ENCODE measurements around the gene DGKI.

Gene DGKI

DNA sequence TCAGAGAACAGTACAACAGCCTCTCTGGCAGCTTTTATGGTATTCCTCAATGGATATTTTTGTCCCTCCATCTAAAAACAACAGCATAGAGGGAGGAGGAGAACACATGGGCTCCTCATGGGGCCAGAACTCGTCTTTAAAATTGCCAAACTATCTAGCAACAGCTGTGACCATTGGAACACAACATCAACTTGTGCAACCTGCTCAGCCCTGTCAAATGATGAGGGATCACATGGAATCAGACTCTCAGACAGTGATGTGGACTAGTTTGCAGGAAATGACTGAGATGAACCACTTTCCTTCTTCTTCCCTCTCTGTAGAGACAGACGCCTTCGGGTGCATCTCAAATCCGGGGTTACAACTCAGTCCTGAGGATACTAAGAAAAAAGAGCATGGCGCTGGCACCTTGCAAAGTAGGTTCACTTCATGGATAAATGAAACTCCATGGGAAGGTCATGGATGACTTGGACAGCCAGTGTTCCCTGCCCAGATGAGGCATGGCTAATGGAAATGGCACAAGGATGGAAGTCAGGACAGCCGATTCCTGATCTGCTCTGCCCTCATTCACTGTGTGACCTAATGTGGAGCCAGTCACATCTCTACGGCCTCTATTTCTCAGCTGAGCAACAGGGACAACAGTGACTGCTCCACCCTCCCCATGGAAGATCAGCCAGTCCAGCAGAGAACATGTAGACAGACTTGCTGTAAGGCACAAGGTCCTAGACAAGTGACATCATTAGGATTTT lies 24.6 kb upstream of the DGKI start:
- no peak for ATAC-seq

DNA sequence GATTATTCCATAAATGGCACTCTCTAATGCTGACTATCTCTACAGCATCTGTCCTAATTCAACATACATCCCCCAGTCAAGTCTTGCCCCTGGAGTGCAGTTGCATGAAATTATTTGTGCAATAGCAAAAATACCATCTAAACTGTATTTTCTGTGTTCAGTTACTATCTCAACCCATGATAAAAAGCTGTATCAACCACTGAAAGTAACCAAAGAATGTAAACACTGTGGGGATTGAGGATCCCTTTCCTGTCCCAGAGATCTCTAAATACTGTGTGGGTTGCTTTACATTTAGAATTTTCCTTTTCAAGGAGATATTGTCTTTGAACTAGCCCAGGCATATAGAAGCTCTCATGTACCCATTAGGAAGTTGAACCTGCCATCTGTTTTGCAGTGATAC lies 23.9 kb upstream of the DGKI start:
- ATAC-seq: no peak

DNA sequence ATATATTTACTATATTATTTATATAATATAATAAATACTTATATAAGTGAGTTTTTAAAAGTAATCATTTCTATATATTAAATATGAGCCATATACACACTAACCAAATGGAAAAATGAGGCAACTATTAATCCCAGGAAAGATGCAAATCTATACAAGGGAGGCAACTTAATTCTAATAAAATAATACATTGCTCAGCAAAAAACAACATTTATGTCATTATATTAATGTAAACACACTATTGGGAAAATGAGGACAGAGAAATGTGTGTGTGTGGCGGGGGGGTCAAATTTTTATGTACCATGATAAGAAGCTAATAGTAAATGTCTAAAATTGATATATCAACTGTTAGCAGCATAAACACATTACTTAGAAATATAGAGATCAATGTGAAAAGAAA lies 23.3 kb upstream of the DGKI start:
- ATAC-seq: no peak

DNA sequence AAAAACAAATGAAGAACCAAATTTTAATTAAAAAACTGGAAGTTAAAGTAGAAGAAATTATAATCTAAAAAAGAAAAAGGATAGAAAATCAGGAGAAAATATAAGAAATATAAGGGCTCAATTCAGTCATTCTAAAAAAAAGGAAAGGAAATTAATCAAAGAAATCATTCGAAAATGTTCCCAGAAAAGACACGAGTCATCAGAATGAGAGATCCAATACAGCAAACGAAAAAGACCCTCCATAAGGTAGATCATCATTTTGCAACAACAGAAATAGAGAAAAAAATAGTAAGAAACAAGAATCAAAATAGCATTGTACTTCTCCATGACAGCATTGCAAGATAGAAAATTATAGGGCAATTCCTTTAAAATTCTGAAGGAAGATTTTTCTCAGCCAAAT lies 22.5 kb upstream of the DGKI start:
- ATAC-seq: no peak

DNA sequence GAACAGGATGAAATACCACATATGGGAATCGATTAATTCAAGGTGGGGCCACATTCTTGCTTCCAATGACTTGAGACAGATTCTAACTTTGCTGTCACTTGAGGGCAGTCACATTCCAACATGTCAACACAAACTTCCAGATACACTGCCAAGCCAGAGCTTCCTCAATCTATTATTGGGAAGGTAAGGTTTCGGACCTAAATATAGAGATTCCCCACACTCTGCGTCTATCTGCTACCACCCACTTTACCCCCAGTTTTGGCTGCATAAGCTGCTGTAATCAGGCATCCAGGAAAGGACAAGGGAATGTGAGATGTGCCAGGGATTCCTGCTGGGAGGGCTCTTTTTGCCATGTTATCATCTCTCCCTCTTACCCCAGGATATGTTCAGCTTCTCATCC lies 20.5 kb upstream of the DGKI start:
- ATAC-seq: no peak

DNA sequence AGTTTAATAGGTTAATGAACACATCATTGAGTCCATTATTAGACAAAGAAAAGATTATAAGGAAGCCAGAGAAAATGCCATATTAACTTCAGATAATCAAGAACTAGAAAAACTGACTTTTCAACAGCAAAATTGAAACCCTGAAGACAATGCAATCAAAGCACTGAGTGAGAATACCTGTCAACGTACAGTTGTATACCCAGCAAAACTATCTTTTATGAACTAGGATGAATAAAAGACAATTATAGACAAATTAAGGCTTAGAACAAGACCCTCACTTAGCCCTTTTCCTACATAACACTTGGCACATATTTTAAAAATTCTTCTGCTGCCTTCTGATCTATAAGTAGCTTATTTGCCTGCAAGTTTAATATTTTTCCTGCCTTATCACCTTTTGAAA lies 19.0 kb upstream of the DGKI start:
- ATAC-seq: no peak

DNA sequence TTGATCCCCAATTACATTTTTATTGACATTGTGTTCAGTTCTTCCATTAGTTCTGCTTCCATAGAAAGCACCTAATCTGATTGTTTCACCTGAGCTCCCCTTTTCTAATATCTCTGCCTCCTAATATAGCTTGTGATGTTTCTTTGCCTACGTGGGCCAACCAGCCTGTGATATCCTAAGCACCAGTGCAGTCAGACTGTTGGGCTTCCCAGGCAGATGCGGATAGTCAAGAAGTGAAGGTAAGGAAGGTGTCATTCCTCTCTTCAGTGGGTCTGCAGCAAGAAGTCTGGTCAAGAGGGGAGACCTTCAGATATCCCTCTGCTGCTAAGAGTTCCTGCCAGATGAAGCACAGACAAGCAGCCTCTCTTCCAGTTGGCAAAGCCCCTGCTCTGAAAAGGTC lies 16.2 kb upstream of the DGKI start:
- ATAC-seq: no peak

DNA sequence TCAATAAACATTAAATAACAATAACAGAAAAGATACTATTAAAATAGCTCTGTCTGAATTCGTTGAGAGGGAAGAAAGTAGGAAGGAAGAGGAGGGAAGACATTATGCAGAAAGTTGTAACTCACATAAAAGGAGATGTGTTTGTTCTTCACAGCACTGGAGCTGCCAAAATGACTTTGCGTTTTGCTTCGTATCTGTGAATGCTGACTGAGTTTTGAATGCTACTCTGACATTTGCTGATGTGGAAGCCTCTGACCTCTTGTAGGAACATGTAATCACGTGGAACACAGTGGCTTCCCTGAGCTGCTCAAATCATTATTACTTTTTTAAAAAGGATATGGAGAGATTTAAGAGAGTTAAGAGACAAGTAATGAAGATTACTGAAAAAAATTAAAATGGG lies 15.6 kb upstream of the DGKI start:
- ATAC-seq: no peak

DNA sequence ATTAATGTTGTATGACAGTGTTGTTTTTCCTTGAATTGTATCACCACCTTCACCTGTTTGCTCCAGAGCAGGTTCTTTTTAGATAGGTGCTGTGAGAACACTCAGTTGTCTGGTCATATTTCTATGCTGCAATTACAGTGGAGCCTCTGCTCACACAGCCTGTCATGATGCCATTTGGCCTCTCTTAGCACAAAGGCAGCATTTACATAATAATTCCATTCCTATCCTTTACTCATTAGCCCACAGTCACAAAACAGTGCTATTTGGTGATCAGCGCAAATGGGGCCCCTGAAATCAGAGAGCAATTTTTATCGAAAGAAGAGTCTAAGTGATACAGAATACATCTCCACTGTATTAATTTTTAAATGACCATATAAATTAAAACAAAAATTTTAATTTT lies 13.8 kb upstream of the DGKI start:
- ATAC-seq: no peak

DNA sequence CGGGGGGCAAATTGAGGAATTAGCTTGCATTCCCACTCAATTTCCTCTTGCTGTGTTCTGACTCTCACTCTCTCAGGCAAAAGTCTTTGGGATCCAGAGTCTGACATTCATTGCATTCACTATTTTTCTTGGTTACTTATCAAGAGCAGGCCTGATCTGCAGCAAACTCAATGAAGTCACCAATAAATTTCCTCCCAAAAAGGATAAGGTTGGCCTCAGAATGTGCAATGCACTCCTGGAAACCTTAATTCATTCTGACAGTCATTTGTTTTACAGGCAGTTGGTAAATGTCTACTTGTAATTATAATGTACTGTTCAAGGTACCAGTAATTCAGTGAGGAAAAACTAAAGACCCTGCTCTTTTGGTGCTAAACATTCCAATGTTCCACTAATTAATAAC lies 6.3 kb upstream of the DGKI start:
- ATAC-seq: no peak

DNA sequence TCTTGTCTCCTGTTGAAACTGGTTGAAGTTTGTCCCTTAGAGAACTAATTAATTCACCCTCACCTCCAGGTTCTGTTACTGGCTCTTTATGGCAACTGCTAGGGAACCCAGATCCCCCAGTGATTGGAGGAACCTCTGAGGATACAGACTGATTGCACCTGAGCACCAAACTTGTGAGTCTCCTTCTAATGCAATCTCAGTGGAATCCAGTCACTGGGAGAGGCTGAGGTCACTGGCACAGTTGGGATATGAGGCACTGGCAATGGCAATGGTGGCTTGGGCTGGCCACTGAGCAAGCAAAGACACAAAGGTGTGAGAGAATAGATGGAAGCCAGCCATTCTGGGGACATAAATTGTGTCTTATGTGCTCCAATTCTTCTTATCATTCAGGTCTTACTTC lies 5.3 kb upstream of the DGKI start:
- ATAC-seq: no peak

DNA sequence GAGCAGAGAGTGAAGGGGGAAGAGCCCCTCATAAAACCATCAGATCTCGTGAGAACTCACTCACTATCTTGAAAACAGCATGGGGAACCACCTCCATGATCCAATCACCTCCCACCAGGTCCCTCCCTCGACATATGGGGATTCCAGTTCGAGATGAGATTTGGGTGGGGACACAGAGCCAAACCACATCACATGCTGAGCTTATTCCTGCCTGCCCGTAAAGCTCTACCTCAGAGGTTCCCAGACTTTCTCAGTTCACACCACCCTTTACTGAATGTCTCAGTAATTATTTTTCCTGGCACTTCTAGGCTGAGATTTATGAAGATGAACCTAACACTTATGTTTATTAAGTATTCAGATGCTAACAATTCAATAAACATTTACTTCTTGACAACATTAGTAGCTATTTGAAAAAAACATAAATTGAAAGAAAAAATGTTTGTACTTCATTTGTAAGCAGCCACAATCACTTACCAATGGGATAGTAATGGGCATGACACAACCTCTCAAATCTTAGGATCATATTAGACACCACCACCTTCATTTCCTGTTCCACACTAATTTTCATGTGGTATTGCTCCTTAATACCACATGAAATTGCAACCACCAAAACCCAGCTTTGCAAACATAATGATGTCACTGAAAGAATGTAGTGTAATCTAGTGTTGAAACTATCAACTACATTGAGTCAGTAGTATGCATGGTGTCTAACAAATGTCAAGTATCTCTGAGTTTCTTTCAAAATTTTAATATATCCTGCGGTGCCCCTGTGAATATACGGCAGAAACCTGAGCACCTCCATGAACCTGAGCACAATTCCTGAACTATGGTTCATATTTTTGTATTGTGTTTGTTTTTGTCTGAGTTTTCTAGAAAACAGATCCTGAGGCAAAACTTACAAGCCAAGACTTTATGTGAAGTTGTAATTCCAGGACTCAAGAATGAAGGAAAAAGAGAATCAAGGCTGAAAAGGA lies 4.5 kb upstream of the DGKI start:
- ATAC-seq: no peak

DNA sequence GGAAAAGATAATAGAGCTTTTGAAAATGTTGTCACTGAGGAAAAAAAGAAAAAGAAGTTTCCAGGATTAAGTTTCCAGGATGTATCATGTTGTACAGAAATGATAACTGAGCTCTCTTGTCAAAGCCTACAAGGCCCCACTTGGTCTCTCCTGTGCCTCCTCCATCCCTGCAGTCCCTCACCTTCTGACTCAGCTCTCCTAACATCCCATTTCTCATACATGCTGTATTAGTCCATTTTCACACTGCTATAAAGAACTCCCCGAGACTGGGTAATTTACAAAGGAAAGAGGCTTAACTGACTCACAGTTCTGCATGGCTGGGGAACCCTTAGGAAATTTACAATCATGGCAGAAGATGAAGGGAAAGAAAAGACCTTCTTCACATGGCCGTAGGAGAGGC lies 3.8 kb upstream of the DGKI start:
- no peak for ATAC-seq

DNA sequence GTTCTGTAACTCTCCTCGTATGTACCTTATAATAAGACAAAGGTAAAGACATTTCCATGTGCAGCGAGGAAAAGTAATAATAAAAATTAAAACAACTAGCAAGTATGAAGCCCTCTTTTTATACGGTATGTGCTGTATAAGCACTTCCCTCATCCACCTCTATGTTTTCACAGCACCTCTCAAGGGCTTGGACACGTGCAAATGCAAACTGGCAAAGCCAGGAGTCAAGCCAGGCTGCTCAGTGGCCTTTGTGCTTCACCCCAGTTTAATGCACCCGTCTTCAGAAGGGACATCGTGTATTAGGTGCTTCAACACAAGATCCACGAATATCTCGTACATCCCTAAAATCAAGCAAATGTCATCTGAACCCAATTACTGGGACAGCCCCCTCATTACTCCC lies 1.3 kb upstream of the DGKI start:
- no peak for ATAC-seq

DNA sequence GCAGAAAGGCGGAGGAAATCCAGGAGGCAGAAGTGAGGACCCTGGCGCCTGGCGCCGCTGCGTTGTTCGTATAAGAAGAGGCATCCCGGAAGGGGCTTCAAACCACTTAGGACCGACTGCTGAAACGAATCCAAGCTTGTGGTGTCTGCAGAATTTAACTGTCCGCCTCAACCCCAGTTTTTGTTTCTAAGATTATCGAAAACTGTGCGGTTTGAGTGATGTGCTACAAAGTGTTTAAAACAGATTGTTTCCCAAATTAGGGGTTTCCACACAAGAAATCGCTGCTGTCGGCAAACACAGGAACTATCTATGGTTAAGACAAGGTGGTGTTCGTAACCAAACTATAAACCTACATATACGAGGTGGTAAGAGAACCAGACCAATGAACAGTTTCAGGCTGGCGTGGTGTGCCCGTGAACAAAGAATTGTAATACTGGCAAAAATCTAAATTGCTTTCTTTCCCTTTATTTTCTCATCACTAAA lies 835 bp upstream of the DGKI start:
- ATAC-seq: no peak

DNA sequence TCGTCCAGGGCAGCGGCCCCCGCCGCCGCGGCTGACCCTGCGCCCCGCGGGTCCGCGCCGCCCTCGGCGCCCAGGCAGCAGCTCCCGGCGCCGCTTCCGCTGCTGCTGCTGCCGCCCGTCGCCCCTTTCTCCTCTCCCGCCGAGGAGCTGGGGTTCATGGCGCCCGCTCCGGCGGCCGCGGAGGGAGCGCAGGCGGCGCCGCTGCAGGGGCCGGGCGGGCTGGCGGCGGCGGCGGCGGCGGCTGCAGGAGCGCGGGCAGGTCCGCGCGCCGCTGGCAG lies 286 bp downstream of the DGKI start:
- peak in 1 of 2 donors; percentile 35 for ATAC-seq

DNA sequence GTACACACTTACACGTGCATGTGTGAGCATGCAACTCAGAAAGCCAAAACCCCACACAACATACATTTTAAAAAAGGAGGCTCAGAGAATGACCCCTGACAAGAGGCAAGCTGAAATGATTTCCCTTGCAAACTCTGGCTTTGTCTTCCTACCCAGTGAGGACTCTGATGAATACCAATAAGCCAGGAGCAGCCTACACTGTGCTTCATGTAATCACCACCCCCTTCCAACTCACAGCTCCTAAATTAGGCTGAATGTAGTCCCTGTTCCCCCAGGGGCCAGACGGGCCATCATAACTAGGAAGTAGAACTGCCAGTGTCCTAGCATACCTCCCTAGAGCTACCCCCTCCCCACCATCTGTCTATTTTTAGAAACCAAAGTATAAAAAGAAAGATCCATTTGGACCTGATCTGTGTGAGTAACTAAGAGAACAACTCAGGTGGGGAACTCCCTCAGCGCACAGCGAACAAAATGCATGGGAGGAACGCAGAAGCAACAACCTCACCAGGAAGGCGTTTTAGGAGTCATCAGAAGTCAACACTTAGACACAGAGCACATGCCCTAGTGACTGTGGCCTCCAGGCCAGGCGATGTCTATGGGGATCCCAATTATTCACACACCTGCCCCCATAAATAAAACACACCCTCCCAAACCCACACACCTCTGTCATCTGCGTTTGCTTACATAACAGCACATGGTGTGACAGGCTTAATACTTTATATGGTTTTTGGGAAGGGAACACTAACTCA lies 1.9 kb downstream of the DGKI start:
- no peak for ATAC-seq

DNA sequence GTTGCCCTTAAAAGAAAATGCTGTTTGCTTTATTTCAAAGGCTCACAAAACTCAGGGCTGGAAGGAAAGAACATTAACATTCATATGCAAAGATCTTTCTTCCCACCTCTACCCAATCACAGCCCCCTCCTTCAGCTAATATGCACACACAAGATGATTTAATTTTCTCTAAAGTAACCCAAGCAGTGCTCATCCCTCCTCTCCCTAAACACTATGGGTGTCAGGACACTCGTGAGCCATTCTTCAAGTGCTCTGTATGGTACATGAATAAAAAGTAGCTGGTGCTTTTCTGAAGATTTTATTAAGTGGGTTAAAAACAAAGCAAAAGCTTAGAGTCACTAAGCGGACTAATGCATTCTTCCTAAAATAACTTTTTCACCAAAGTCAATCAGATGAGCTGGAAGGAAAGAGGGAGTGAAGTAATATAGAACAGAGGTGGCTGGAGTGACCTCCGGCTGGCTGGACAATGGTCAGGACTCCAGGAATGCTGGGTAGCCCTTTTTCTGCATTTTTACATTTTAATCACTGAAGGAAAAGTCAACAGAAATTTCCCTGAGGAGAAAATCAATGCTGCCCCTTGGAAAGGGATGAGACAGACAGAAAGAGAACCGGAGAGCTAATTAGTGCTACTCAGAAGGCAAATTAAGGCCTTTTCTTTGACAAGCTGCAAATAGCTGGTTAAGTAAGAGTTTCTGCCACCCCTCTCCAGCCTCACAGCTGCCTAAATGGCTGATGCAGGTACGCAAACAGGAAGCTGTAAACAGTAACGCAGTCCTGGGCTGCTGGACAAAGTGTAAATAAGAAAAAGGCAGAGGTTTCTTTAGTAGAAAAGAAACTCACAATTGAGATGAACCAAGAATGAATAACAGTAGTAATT lies 6.6 kb downstream of the DGKI start:
- ATAC-seq: no peak

DNA sequence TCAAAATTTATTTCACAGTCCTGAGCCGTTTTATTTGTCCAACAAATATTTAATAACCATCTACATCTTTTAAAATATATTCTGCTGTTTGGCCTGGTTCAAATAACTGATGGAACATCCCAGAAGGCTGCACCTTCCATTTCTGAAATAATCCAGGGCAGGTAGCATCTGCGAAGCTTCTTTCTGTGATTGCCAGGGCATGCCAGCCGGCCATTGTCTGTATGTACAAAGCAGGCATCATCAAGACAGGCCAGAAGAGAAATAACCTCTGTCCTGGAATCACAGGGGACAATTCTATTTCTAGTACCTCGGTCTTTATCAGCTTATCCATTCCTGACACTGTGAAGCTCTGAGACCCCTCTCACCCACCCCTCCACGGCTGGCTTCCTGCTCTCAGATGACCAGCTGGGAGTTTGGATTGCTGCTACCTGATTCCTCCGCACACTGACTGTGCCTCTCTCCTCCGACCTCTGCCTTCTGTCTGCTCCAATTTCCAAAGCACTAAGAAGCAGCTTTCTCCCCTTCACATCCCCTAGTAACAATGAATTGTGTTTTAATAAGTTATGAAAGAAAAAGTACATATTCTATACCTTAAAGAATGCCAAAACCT lies 8.0 kb downstream of the DGKI start:
- no peak for ATAC-seq

DNA sequence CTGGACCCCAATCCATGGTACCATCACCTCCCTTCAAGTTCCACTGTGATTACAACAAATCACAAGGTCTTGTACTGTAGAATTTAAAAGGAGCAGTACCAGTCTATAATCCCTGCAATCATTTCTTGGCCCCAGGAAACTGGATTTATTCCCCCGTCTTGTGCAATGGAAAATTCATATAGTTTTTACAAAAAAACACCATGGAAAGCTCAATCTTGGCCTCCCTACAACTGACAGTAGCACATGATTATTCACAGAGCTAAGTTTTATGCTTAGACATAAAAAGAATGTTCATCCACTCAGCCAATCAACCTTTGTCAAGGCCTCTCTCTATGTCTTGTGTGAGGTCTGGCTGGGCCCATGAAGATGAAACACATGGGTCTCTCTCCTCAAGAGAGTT lies 10.2 kb downstream of the DGKI start:
- ATAC-seq: no peak

DNA sequence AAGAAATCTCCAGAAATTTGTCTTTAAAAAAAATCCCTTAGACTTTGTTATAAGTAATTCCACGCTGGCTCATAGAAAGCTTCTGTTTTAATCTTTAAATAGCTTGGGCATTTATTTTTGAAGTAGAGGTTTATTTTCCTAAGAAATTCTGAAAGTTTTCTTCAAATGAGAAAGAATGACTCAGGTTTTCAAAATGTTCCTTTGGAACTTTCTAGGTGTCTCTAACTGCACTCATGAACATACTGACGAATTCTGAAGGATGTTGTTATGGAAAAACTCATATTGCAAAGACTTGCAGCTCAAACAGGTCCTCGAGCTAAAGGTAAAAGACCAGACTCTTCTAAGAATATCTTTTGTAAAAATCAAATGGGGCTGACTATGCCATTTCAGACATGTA lies 10.7 kb downstream of the DGKI start:
- ATAC-seq: no peak

DNA sequence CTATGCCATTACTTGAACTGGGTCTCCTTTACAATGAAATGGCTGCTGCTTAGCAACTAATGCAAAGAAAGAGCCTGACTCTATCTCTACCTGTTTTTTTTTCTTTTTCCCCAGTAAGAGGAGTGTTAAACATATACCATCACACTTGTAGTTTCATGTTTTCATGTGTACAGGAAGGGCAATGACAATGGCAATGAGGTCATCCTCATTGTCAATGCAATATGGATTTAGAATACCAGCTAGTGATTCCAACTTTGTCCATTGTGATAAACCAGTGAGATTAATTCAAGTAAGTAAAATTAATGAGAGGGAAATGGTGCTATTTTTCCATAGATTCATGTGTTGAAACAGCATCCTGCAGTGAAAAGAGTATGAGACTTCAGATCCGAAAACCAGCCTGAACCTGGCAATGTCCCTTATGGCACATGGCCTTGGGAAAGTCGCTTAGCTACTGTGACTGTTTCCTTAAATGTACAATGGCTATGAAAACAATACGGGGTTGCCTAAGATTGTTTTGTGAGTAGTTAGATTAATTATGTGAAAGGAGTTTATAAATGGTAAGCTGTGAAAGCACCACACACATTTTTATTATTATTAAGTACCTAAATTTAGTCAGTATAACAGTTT lies 11.2 kb downstream of the DGKI start:
- ATAC-seq: no peak
